ENCODE results near the gene REG3G.

DNA sequence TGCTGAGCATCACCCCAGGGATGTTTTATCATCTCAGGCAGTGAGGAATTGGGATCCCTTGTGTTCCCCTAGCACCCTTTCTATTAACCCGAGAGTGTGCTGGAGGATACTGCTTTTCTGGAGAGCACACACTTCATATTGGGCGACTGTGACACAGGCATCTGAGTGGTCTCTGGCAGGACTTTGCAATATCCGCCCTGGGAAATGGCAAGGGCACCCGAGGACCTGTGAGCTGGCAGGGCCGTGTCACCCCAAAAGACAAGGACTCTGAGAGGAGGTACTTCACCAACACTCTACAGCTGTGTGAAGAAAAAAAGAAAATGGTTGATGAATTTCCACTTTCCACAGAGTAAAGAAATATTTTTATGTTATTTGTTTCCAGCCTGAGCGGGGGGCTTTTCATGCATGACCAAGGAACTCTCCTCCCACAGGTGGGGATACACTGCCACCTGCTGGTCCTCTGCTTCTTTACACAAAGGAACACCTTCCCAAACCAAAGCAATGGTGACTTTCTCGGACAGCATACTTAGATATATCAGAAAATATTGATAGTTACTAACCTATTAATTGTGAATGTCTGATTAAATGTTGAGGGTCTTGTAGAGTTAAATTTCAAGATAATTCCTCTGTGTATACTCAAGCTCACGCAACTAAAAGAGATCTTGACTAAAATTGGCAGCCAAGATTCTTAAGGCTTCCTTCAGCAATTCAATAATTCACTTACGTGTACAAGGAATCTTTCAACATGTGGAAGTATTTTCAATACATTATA lies 45.9 kb upstream of the REG3G start:
- TF ChIP-seq PKNOX1 (IDR thresholded peaks at IDR 0.05) = no peak
- TF ChIP-seq FOXK2 (IDR thresholded peaks at IDR 0.05) = no peak
- TF ChIP-seq CTBP1 (IDR thresholded peaks at IDR 0.05; ENCODE audit: borderline replicate concordance) = no peak
- no peak for TF ChIP-seq FOXM1 (IDR thresholded peaks at IDR 0.05; ENCODE audit: borderline replicate concordance)
- no peak for TF ChIP-seq HDGF (IDR thresholded peaks at IDR 0.05; ENCODE audit: borderline replicate concordance)
